Spleen (tissue), 11 donors: ENCODE data around the gene MOCS3. TPM values are rescaled to one million over a fixed set of nuclear protein-coding genes. Genes with fewer than 3 reads are reported as not detected.
"Not testable (repeated sequence)": the region's sequence is repeated elsewhere in the genome, so short reads cannot be mapped to it uniquely, and the experiment has no call there.

Source experiments
- DNase-seq: peaks from one replicate; pipeline ENCODE4 v3.0.0-alpha.2; 2020
- H3K27ac ChIP-seq, 8 donors: fragments of 200-600 bp; sonication (generic) in 7 of 8; 1 replicate in 4 of 8; 2 replicates in 4 of 8; pipeline versions ENCODE4 v1.5.0 to v1.8.0; 2016 to 2021; ENCODE audit warnings: inconsistent platforms in 4 of 8, mild to moderate bottlenecking in 4 of 8, moderate library complexity in 1 of 8
- H3K27me3 ChIP-seq, 7 donors: fragments of 200-600 bp; sonication (generic) in 6 of 7; replicated peaks in 1 of 7; 1 replicate in 4 of 7; 2 replicates in 3 of 7; pipeline versions ENCODE4 v1.5.0 to v1.8.0; 2016 to 2021; ENCODE audit warnings: inconsistent platforms in 3 of 7, mild to moderate bottlenecking in 1 of 7
- H3K36me3 ChIP-seq, 6 donors: fragments of 200-600 bp; sonication (generic) in 5 of 6; 1 replicate in 4 of 6; 2 replicates in 2 of 6; pipeline versions ENCODE4 v1.5.0 to v1.8.0; 2016 to 2021; ENCODE audit warnings: inconsistent platforms in 2 of 6
- H3K4me1 ChIP-seq, 6 donors: fragments of 200-600 bp; sonication (generic) in 5 of 6; 1 replicate in 3 of 6; 2 replicates in 3 of 6; pipeline versions ENCODE4 v1.5.0 to v1.8.0; 2016 to 2021; ENCODE audit warnings: inconsistent platforms in 3 of 6
- H3K4me3 ChIP-seq, 8 donors: fragments of 200-600 bp; sonication (generic) in 7 of 8; 1 replicate in 4 of 8; 2 replicates in 4 of 8; pipeline versions ENCODE4 v1.5.0 to v1.8.0; 2016 to 2021; ENCODE audit warnings: inconsistent platforms in 4 of 8, mild to moderate bottlenecking in 4 of 8, moderate library complexity in 2 of 8
- H3K9me3 ChIP-seq, 8 donors: fragments of 200-600 bp; sonication (generic) in 7 of 8; 1 replicate in 4 of 8; 2 replicates in 4 of 8; pipeline versions ENCODE4 v1.5.0 to v1.8.0; 2016 to 2021; ENCODE audit warnings: inconsistent platforms in 4 of 8
- CTCF ChIP-seq, 11 experiments: fragments of 200-600 bp in 7 of 11; fragments of 450-650 bp in 4 of 11; sonication (generic) in 4 of 11; IDR thresholded peaks in 8 of 11; conservative IDR thresholded peaks in 3 of 11; 1 replicate in 7 of 11; 2 replicates in 4 of 11; pipeline versions ENCODE4 v1.4.0 to v1.8.0; 2016 to 2021; ENCODE audit warnings: antibody characterized with exemption in 11 of 11, inconsistent platforms in 4 of 11, mild to moderate bottlenecking in 1 of 11
- POLR2A ChIP-seq, 3 donors: fragments of 450-650 bp; IDR thresholded peaks; one replicate each; pipeline ENCODE4 v1.5.1; 2017; ENCODE audit warnings: antibody characterized with exemption in 3 of 3, mild to moderate bottlenecking in 1 of 3
- POLR2AphosphoS5 ChIP-seq, 3 donors: sonication (generic); formaldehyde crosslinking; IDR thresholded peaks; one replicate each; pipeline ENCODE4 v1.5.1; 2017; ENCODE audit warnings: antibody characterized with exemption in 3 of 3
- WGBS, 5 donors: extraction: QIAGEN DNeasy Blood & Tissue Kit in 3 of 5; methylation state at CpG; one replicate each; pipeline versions ENCODE4 v1.1.5 to v1.1.7; 2013 to 2018; 5-methylcytosine and 5-hydroxymethylcytosine counted together
- intact Hi-C: fragments of 100-400 bp; cut with DNase I; formaldehyde crosslinking; loops from one replicate; pipeline ENCODE4 v1.15.0; 2023; ENCODE audit warnings: low total_unique reads
- polyA plus RNA-seq, 3 donors: library from polyadenylated mRNA; stranded (reverse); fragments of 200-250 nt; gene quantifications; one replicate each; pipeline ENCODE4 v1.2.1, GENCODE V29; 2013
- total RNA-seq, 7 donors: library from RNA; depleted of rRNA in 3 of 7; stranded (reverse); fragments of >200 nt in 3 of 7; fragmentation: NEBNext Ultra II Directional in 4 of 7; extraction: Animal tissue kit (Norgen Biotek cat#: 25700) in 4 of 7; gene quantifications; one replicate each; pipeline versions ENCODE4 v1.1.0 to v1.2.1, GENCODE V29; 2016 to 2021
- donor health status: healthy with polysubstance abuse.
- donor health status: DM: no; HTN: no; CAD: no; lungs with moderate emphysema.
- donor health status: DM: no; HTN: no; CAD: no.
- donor health status: Bipolar disorder and iron deficiency.
- donor health status: healthy.
- donor health status: DM: no; HTN: no; CAD: no.
- donor health status: DM: yes; HTN: yes; CAD: no.

The MOCS3 gene
- total and polyA plus RNA-seq, 10 donors = 2.6 to 7.0 (median 4.8) TPM

- Histone ChIP-seq H3K4me3 (no peak overlapping the region), H3K36me3 (no peaks in the 10 kb centered on the region), H3K27me3 (peaks cover 0 to 19% (median 0%) of the 10 kb centered on the region in 7 donors), H3K27ac (no peak overlapping the region), H3K4me1 (peaks cover 4 to 25% (median 12%) of the 10 kb centered on the region in 6 donors), H3K9me3 (no peaks in the 10 kb centered on the region)
- DNase-seq = no peak
- TF ChIP-seq CTCF (IDR thresholded peaks at IDR 0.05 in 8 of 11, conservative IDR thresholded peaks at IDR 0.05 in 3 of 11) = no peak
- no peak for TF ChIP-seq POLR2A (IDR thresholded peaks at IDR 0.05)
- TF ChIP-seq POLR2AphosphoS5 (IDR thresholded peaks at IDR 0.05) = no peak
- WGBS, 5 donors = 73 to 80% (median 76%) methylated on average over 20 of the region's 20 CpGs
- intact Hi-C loops = no loop called here
These were observed 18.7 kb downstream of the MOCS3 start for GRCh38 chr20:50977066-50978021.

- 82 to 95% (median 90%) methylated on average over 4 of the region's 4 CpGs for WGBS, 5 donors
- DNase-seq, intact Hi-C loops, H3K36me3 ChIP-seq, H3K4me3 ChIP-seq, H3K9me3 ChIP-seq, H3K27ac ChIP-seq: not testable (repeated sequence)
- Histone ChIP-seq H3K4me1 (peaks cover 4 to 27% (median 13%) of the 10 kb centered on the region in 6 donors), H3K27me3 (peaks cover 0 to 20% (median 0%) of the 10 kb centered on the region in 7 donors)
These were observed 19.9 kb downstream of the MOCS3 start for GRCh38 chr20:50978533-50978932.

- peak overlapping the region; percentile 40 to 85 (median 72) for H3K27ac ChIP-seq
- intact Hi-C loops = loop anchor here (10.0 kb wide), 1 partner anchor 645 kb away; no protein-coding TSS in a partner anchor
- 51 to 74% (median 56%) methylated on average over 8 of the region's 8 CpGs for WGBS, 5 donors
- DNase-seq = no peak
- no peaks in the 10 kb centered on the region for H3K36me3 ChIP-seq
- peaks cover 4 to 32% (median 13%) of the 10 kb centered on the region in 6 donors for H3K4me1 ChIP-seq
- peaks cover 0 to 36% (median 5%) of the 10 kb centered on the region in 7 donors for H3K27me3 ChIP-seq
- H3K9me3 ChIP-seq = no peaks in the 10 kb centered on the region
- peak overlapping the region in 1 of 8 donors; percentile 52 for H3K4me3 ChIP-seq
- TF ChIP-seq CTCF (IDR thresholded peaks at IDR 0.05 in 8 of 11, conservative IDR thresholded peaks at IDR 0.05 in 3 of 11) (no peak), POLR2A (IDR thresholded peaks at IDR 0.05) (no peak)
These were observed 21.6 kb downstream of the MOCS3 start for GRCh38 chr20:50980071-50980681.

- Histone ChIP-seq H3K9me3 (no peaks in the 10 kb centered on the region), H3K36me3 (no peaks in the 10 kb centered on the region), H3K27me3 (peaks cover 0 to 44% (median 5%) of the 10 kb centered on the region in 7 donors), H3K4me3 (peak overlapping the region in 2 of 8 donors; percentile 20 to 52), H3K27ac (peak overlapping the region; percentile 51 to 85 (median 72)), H3K4me1 (peaks cover 4 to 32% (median 13%) of the 10 kb centered on the region in 6 donors)
- peak; percentile 86 for DNase-seq
- TF ChIP-seq POLR2AphosphoS5 (IDR thresholded peaks at IDR 0.05) = peak; percentile 71 to 87 (median 80)
- peak in 1 of 3 donors; percentile 53 for TF ChIP-seq POLR2A (IDR thresholded peaks at IDR 0.05)
- TF ChIP-seq CTCF (IDR thresholded peaks at IDR 0.05 in 8 of 11, conservative IDR thresholded peaks at IDR 0.05 in 3 of 11) = peak in 10 of 11 experiments; percentile 56 to 91 (median 86)
- intact Hi-C loops = loop anchor here (10.0 kb wide), 1 partner anchor 644 kb away; no protein-coding TSS in a partner anchor
- WGBS, 5 donors = 38 to 45% (median 42%) methylated on average over 26 of the region's 26 CpGs
These were observed 22.5 kb downstream of the MOCS3 start for GRCh38 chr20:50980851-50981713.
